ENCODE data around the gene AAR2.

The AAR2 gene, protein sequence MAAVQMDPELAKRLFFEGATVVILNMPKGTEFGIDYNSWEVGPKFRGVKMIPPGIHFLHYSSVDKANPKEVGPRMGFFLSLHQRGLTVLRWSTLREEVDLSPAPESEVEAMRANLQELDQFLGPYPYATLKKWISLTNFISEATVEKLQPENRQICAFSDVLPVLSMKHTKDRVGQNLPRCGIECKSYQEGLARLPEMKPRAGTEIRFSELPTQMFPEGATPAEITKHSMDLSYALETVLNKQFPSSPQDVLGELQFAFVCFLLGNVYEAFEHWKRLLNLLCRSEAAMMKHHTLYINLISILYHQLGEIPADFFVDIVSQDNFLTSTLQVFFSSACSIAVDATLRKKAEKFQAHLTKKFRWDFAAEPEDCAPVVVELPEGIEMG

DNA sequence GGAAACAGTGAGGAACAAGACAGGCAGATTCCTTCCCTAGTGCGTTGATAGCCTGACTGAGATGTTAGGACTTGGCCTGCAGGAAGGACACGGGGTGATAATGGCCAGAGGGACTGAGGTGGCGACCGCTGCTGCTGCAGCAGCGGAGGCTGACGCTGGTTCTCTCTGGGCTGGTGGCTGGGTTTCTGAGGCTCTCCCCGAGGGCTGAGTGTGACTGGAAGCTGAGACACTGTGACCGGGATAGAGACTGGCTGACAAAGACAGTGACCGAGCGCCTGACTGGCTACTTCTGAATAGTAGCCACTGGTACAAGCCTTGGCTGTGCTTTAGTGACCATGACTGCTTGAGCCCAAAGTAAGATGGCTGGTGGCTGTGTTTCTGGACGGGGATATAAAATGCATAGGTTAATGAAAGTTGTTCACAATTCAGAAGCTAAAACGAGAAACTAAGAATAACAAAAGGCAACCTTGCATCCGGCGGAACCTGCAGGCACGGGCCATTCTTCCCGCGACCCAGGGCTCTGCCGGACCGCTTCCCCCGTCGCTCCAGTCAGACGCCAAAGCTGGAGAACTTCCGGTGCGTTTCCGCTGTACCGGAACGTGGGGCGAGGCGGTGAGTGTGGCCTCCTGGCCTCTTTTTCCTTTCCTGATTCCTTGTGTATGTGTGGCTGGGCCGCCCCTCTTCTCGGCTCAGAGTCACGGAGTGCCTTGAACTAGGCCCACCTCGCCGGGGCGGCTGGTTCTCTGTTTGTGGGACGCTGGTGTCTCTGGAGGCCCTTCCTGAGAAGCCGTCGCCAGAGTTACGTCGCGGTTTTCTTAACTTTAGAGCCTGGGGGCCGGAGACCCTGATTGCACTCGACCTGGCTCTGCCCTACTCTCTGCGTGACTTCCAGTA is at the start of gene AAR2:
Gene AAR2, plus strand, starts transcription at position 587 of the 894 bp plus-strand sequence. CDS start 3,391 bp downstream, outside the sequence.
- DNase-seq: peak; percentile 86

DNA sequence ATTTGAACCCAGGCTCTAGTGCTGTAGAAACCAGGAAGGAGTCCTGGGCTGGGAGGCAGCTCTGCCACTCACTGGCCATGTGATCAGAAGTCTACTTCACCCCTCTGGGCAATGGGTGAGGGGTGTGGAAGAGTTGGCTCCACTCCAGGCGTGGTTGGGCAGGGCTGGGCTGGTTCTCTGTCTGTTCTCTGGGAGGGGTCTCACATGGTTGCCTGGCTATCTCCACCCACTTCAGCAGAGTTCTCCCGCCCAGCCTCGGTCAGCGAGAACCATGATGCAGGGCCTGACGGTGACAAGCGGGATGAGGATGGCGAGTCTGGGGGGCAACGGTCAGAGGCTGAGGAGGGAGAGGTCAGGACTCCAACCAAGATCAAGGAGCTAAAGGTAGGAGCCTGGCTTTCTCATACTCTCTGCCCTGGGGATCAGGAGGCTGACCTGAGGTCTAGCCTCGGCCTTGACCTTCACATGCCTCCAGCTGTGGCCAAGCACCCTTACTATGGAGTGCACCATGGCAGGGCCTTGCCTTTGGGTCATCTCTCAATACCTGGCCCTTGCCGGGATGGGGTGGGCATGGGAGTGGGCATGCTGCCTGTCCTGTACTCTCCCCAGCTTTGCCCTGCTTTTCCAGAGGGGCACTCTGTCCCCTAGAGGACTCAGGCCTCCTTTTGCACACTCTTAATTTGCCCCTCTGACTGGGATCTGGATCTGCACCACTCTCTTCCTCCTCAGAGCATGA is 42.1 kb upstream of the AAR2 start:
- DNase-seq: no peak

DNA sequence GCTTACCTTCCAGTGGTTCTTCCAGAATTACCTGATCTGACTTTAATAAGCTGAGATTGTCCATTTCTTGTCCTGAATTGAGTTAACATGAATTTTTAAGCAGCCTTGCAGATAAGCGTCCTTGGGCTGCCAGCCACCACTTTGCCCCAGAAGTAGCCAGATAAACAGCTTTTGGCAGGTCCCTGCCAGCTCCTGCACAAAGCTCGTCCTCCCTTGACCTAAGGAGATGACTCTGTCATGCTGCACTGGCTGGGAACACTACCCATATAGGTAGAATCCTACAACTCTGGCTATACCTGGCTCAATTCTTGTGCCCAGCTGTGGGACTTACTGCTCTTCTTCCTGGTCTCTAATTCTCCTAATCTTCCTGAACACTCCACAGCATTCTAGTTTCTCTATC is 39.6 kb upstream of the AAR2 start:
- DNase-seq: no peak

DNA sequence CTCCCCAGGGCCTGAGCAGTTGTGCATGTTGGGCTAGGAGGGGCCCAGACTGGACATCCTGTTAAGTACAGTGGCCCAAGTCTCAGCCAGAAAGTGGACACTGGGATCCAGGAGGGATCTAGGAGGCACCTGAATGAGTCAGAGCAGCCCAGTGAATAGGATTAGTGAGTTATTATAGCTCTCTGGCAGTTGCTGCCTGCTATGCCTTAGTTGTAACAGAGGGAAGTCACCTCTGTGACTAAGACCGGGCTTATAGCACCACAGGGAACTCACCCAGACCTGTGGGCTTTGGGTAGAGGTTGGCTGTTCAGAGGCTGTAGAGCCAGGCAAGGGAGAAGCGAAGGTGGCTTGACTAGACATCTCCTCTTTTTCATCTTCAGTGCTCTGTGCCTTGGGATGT is 39.0 kb upstream of the AAR2 start:
- DNase-seq: no peak

DNA sequence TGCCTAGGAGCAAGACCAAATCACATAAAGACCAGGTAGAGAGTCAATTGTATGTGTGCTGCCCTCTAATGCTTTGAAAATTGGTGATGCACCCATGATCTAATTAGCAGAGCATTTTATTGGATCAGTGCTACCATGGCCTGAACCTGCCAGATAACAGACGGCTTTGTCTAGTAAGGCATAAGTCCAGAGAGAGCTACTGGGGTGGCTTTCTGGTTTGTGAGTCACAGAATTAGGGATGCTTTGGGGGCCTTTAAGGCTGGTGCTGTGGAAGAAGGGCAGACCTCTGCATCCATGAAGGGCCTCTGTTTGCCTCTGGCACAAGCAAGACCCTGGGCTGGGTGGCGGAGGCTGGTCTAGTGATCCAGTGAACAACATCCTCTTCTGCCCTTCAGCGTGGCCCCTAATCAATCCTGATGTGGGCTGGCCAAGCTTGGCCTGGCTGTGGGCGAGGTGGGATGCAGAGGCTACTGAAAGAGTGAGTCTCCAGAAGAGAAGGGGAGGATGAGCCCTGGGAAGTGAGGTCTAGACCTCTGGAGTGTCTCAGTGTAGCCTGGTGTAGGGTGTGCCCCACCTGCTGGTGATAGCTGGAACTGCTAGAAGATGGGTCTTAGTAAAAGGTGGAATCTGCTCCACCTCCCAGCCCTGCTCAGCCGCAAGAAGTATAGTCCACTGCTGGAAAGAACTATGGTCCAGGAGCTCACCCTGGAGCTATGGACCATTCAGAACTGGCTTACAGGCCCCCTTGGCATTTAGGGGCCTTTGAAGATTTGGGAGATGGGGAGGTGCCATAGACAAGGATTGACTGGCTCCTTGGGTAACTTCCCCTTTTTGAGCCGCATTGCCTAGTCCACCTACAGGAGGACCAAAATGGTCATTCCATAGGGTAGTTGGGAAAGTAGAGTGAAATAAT is 36.7 kb upstream of the AAR2 start:
- peak; percentile 86 for DNase-seq

DNA sequence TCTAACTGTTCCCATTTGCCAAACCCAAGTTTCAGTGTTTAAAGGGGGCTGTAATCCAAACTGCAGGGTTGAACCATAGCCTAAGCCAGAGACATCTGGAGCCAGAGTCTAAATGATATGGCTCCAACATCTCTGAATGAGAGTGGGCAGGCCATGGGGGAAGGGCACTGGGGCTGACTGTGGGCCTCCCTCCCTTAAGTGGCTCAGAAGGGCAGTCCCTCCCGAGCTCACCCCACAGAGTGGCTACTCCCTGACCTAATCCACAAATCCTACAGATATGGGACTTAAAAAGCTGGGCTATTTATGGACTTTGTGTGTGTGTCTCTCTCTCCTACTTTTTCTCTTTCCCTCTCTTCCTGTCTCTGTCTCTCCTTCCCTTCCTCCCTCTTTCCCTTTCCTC is 35.8 kb upstream of the AAR2 start:
- no peak for DNase-seq

DNA sequence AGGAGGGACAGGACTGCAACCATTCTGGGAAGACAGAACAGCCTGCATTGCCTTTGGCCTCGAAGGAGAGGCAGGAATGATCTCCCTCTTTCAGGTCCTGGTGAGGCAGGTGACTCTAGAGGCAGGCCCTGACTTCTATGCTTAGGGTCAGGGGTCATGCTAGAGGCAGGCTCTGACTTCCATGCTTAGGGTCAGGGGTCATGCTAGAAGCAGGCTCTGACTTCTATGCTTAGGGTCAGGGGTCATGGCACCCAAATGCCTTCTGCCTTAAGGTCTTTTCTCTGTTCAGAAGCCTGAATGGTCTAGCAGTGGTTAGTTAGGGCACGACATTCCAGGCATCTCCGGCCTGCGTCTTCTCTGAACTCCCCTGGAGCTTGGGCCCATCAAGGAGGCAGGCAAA is 35.1 kb upstream of the AAR2 start:
- no peak for DNase-seq

DNA sequence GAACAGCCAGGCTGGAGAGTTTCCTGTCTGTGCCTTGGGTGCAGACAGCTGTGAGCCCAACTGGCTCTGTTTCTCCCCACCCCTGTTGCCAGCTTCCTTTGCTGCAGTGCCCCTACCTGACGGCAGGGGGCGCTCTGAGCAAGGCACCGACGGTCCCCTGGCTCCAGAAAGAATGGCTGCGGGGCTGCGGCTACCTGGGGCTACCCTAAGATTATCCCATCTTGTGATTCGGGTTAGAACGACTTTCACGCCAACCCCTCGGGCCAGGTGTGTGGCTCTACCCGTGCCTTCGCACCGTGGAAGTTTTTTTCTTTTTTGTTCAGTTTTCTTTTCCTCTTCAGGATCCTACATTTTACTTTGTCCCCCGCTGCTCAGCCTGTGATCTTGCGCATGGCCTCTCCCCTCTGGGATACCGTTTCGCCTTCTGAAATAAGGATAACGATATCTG is 33.4 kb upstream of the AAR2 start:
- DNase-seq: peak; percentile 73

DNA sequence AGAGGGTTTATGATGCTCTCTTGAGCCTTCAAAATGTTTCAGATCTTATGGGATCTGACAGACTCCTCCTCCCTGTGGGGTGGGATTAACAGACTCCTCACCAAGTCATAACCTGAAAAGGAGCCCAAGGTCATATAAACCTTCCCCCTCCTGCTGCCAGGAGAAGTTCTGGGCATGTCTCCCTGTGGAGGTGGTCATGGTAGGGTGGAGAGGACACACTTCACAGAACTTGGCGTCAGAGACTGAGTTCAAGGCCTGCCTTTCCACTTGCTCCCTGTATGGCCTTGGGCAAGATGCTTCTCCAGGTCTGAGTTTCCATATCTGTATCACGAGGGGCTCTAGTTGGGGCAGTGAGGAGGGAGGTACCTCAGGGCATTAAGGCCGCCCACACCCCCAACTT is 32.4 kb upstream of the AAR2 start:
- DNase-seq: no peak

DNA sequence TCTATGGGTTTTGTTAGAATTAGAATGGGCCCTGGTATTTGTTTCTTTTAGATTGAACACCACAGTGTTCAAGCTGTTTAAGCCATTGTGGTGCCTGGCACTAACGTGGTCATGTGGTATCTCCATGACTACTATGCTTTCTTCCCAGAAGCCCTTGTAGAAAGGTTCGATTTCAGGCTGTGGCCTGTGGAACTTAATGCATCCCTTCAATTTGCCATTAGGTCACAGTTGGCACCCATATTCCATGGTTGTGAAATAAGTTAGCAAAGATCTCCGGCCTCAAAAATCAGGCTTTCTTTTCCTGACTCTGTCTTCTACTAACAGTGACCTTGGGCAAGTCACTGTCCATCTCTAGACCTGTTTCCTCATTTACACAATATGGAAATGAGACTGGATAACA is 31.3 kb upstream of the AAR2 start:
- DNase-seq: no peak

DNA sequence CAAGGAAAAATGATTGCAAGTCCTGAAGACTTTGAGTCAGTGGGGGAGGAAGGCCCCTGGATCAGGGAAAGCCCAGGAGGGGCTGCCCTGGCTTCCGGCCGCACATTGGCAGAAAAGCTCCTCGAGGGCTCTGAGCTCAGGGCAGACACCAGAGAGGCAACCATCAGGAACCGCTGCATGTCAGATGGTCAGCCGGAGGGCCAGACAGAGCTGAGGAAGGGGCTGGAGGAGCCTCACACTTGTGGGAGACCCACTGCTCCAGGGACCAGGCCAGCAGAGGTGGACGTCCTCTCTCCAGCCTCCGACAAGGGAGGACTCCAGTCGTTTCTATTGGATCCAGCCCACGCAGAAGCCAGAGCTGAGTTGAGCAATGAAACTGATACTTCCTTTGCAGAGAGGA is 30.2 kb upstream of the AAR2 start:
- DNase-seq: no peak

DNA sequence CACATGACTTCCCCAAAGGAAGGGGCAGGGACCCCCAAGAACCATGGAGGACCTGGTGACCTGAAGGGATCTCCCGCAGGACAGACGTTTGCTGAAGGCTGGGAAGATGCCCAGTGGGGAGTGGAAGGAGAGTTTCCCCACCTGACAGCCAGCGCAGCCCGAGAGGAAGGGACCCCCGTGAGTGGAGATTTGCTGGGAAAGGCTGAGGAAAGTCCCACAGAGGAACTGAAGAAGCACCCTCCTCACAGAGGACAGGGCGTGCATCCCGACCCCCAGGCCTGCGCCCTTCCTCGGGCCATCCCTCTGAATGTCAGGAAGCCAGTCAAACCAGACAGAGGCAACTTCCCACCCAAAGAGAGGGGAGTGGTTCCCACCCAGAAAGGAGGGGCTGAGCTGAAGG is 29.6 kb upstream of the AAR2 start:
- no peak for DNase-seq

DNA sequence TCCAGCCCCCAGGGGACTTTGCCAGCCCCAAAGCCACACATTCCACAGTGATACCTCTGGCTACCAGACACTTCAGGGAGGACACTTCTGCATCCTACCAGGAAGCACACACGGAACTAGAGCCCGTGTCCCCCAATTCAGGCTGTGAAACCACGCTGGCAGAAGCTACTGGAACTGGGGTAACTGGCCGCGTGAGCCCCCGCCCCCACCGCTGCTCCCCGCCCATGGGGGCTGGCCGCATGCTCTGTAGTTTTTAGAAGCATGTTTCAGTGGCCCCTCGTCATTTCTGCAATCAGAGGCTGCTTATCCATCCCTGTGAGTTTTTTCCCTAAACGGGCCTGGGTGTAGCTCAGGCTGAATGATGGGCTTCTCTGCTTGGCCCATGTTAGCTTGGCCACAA is 28.7 kb upstream of the AAR2 start:
- no peak for DNase-seq

DNA sequence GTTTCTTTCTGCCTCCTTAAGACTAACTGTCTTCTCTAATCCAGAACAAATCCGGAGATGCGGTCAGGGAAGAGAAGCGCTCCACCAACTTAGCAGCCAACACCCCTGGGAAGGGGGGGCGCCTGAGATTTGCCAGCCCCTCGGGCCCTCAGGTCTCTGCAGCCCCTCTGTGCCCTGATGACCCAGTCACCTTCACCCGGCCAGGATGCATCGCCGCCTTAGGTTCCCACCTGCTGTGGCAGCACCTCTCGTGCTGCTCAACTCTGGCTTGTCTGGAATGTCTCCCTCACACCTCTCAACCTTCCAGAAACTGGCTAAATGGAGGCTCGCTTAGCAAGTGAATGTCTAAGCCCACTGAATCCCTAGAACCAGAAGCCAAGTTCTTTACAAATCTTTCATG is 28.0 kb upstream of the AAR2 start:
- no peak for DNase-seq

DNA sequence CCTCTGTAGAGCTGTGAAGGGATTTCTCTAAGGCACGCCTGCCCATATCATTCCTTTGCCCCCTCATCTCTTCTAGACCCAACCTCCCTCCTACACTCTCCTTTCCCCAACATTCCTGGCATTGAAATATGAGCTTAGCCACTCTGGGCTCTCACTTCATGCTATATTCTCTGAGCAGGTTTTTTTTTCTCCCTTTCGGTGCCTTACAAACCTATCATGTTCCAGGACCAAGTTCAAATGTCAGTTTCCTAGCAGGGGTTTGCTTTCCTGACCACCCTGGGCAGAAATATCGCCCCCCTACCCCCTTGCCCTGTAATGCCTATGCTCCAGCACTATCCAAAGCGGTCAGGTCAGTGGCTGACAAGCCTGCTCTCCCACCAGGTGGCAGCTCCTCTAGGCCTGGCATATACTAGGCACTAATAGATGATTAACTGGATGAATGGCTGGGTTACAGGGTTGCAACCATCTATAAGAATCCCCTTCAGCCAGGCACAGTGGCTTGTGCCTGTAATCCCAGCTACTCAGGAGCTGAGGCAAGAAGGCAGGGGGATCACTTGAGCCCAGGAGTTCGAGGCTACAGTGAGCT is 25.7 kb upstream of the AAR2 start:
- DNase-seq: no peak

DNA sequence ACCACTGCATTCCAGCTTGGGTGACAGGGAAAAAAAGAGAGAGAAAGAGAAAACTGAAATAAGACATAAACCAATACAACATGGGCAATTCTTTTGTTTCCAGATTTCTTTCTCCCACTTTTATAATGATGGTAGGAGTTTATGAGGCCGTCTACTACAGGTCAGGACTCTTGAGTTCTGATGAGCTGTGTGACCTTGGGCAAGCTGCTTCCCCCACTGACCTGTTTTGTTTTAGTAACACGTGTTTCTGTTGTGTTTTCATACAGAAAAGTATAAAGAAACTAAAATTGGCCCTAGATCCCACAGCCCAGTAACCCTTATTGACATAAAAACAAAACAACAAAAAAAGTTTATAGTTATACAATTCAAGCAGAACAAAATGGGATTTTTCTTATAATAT is 22.9 kb upstream of the AAR2 start:
- no peak for DNase-seq

DNA sequence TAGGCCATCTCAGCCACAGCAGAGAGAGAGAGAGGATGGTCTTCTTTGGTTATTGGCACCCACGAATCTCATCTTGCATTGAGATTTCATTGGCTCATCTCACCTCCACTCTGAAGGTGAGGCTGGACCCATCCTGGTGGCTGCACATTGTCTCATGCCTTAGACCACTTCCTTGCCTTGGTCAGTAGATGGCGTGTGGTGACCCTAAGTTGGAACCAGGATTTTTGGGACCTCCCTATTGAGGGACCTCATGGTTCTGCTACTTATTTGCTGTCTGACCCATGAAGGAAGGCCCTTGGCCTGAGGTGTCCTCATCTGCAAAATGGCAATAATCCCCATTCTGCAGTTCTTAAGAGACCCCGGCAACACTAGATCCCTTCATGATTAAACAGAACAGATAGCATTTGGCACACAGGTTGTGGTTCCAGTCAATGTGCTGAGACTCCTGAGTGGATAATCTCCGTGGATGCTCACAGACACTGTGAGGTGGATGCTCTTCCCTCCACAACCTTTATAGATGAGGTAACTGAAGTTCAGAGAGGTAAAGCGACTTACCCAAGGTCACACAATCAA is 21.5 kb upstream of the AAR2 start:
- DNase-seq: no peak

DNA sequence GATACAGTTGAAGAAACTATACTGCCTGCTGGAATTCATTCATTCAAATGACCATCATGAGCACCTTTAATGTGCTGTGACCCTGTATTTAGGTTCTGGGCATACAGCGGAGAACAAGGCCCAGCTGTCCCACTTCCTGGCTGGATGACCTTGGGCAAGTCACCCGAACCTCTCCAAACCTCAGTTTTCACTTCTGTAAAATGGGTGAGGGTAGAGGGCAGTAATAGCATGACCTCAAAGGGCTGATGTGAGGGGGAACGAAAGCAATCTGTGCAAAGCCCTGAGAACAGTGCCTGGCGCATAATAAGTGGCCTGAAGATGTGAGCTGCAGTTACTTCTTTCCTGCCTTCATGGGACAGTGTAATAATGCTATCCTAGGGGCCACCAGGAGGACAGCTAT is 20.5 kb upstream of the AAR2 start:
- DNase-seq: no peak

DNA sequence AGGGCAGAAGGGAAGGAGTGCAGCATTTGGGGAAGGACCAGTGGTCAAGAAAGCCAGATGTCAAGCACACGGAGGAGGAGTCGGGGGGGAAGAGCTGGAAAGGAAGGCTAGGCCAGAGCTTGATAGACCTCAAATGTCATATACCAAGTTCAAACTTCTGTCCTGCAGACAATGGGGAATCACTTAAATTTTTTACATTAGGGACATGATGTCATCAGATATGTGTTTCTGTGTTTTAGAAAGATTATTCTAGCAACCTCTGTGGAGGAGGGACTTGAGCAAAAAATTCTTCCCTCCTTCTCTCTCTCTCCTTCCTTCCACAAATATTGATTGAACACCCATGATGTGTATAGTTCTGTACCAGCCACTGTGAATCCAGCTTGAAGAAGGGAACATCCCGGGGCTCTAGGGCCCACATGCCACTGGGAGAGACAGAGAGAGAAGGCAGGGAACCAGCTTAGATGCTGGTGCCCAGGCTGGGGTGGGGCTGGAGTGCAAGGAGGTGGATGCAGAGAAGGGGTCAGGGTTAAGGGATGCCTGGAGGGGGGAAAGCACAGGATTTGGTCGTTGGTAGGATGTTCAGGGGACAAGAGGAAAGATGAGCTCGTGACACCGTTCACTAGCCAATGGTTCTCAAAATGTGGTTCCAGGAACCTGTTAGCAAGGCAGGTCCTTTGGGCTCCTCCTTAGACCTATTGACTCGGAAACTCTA is 19.8 kb upstream of the AAR2 start:
- DNase-seq: no peak

DNA sequence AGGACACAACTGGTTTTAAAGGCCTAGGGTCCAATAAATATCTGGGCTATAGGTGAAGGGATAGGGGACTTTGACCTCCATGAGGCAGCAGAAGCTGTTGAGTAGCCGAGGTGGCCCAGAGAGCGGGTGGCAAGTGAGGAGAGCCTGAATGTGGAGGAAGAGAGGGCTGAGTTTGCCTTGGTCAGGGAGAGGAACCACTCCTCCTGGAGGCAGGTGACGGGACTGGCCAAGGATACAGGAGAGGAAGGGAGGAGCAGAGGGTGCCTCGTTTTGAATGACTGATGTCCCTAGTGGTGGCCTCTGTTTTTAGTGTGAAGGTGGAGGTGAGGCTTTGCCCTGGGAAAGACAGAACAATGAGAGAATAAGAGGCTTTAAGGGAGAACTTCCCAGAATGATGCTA is 19.1 kb upstream of the AAR2 start:
- DNase-seq: no peak

All from femur (tissue), 1 donor.